PC-9 (cell line): ENCODE results near the gene RGS7.

Source experiments
- CTCF ChIP-seq: fragments of 200-600 bp; sonication (generic); conservative IDR thresholded peaks from 2 replicates; pipeline ENCODE4 v1.6.1; 2017; ENCODE audit warnings: mixed run types, antibody characterized with exemption, mild to moderate bottlenecking, moderate library complexity
- EZH2 ChIP-seq: fragments of 200-600 bp; sonication (generic); IDR thresholded peaks from 2 replicates; pipeline ENCODE4 v1.8.0; 2017; ENCODE audit warnings: antibody characterized with exemption, low read depth

- TF ChIP-seq CTCF, result no peak
- no peak for TF ChIP-seq EZH2
These were observed 141.8 kb downstream of the RGS7 start for GRCh38 chr1:241215203-241215602.
